GM13976 (cell line): ENCODE data around the gene TSEN54.

ENCODE experiments used
- DNase-seq: peaks from one replicate; pipeline ENCODE4 v3.0.0; 2012; ENCODE audit warnings: low spot score
- in situ Hi-C: fragments of 300-500 bp; cut with MboI; formaldehyde crosslinking; loops from one replicate; pipeline ENCODE4 v1.12.0; 2022; ENCODE audit warnings: low sequenced_read_pairs, mixed read lengths, inconsistent platforms; ENCODE audit not compliant: unreplicated experiment
- TF ChIP-seq, protein P1 (sequence below): IDR thresholded peaks from 2 replicates; pipeline ENCODE4 v1.5.1; 2012; ENCODE audit warnings: borderline replicate concordance, mild to moderate bottlenecking; ENCODE audit not compliant: insufficient read depth; ENCODE audit errors: extremely low read depth, missing control alignments, control extremely low read depth

Gene TSEN54

GRCh38 chr17:75506888-75507287, 9.4 kb upstream of the TSEN54 start:
- in situ Hi-C loops: no loop called here
- no peak for DNase-seq
- TF ChIP-seq, protein P1, sequence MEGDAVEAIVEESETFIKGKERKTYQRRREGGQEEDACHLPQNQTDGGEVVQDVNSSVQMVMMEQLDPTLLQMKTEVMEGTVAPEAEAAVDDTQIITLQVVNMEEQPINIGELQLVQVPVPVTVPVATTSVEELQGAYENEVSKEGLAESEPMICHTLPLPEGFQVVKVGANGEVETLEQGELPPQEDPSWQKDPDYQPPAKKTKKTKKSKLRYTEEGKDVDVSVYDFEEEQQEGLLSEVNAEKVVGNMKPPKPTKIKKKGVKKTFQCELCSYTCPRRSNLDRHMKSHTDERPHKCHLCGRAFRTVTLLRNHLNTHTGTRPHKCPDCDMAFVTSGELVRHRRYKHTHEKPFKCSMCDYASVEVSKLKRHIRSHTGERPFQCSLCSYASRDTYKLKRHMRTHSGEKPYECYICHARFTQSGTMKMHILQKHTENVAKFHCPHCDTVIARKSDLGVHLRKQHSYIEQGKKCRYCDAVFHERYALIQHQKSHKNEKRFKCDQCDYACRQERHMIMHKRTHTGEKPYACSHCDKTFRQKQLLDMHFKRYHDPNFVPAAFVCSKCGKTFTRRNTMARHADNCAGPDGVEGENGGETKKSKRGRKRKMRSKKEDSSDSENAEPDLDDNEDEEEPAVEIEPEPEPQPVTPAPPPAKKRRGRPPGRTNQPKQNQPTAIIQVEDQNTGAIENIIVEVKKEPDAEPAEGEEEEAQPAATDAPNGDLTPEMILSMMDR: no peak

- TF ChIP-seq, protein P1: no peak
- DNase-seq: no peak
- in situ Hi-C loops: no loop called here
Observed at GRCh38 chr17:75507733-75508719, 8.3 kb upstream of the TSEN54 start.

DNA sequence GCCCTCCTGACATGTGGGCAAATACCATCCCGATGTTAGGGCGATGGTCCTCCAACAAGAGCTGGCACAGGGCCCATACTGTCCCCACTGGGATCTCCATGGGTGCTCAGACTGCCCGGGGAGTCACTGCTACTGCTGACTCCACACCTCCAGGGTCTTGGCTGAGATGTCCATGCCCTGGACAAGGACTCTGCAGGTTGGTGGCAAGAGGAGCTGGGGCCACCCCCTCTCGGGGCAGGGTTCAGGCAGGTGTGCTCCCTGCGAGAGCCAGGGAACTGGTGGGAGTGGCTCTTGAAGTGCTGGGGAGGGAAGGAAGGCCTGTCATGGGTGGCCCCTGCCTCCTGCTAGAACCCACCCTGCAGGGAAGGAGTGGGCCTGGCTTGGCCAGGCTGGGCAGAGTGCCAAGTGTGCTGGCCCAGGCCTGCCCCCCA, 7.4 kb upstream of the TSEN54 start:
- in situ Hi-C loops: no loop called here
- TF ChIP-seq, protein P1: no peak
- DNase-seq: no peak

GRCh38 chr17:75509528-75510258, 6.6 kb upstream of the TSEN54 start:
- no peak for DNase-seq
- TF ChIP-seq, protein P1: no peak
- in situ Hi-C loops: no loop called here

GRCh38 chr17:75511270-75511609, 5.1 kb upstream of the TSEN54 start:
- in situ Hi-C loops: no loop called here
- no peak for DNase-seq
- TF ChIP-seq, protein P1: no peak

DNA sequence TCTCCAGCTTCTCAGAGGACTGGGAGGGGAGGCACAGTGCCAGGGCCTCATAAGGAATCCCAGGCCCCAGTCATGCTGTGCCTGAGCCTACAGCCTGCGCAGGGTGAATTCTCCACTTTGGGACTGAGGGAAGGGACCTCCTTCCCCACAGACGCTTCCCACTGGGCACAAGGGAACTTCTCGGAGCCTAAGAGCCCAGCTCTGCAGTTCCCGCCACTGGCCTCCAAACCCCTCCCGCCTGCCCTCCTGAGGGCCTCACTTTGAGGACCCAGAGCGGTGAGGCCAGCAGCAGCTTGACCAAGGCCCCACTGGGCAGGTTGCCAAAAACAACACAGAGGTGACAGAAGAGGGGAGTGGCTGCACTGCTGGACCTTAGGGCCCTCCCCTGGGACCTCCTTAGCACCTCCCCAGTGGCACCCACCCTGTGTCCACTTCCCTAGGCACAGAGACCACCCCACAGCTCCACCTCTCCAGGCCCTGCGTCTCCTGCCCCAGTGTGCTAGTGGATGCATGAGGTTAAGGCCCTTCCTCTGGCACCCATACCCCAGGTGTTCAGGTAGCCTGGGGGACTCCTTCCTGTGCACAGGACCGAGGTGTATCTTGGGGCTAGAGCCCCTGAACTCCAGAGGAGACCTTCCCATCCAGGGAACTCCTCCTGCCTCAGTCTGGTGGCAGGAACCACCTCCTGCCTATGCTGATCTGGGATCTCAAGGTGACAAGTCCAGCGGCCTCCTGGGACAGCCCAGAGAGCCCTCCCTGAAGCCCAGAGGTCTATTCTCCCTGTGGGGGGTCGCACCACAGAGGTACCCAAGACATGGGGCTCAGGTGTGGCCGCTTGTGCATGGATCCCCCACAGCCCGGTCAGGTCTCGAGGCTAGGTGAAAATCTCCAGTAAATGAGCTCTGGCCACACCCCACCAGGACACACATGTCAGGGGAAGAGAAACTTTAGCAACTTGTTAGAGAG, 4.4 kb upstream of the TSEN54 start:
- in situ Hi-C loops: no loop called here
- TF ChIP-seq, protein P1: no peak
- DNase-seq: no peak
